ENCODE measurements around the gene MFNG.

MFNG gene

GRCh38 chr22:37511395-37512104, 25.4 kb upstream of the MFNG start:
- no peak for DNase-seq

DNA sequence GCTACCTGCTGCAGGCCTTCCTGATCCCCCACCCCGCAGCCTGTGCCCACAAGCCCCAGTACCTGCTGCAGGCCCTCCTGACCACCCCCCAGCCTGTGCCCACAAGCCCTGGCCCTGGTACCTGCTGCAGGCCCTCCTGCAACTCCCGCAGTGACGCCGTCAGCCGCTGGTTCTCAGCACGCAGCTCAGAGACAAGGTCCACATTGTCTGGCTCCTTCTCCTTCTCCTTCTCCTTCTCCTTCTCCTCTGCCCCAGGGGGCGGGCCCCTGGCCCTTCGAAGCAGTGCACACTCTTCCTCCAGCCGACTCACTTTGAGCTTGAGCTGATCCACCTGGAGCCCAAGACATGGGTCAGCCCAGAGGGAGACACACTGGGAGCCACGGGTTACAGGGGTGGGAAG, 23.9 kb upstream of the MFNG start:
- no peak for DNase-seq

GRCh38 chr22:37509059-37509860, 23.1 kb upstream of the MFNG start:
- DNase-seq = no peak

DNA sequence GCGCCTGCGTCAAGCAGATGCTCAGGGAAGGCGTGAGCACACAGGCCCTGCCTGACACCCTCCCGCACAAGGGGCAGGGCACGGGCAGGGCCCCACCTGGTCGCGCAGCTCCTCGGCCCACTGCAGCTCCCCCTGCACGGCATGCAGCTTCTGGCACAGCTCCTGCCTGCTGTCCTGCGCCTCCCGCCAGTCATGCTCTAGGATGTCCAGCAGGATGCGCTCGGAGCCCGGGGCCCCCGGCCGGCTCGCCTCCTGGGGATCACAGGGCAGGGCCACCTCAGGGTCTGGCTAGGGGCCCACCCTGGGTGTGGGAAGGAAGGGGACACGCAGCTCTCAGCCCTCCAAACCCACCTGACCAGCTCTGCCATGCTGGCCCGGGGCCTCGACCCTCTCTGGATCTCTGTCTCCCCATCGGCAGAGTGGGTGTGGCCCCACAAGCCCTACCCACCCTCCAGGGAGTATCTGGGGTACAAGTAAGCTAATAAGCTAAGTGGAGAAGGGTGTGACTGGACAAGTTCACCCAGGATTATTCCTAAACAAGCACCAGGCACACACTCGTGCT, 22.3 kb upstream of the MFNG start:
- no peak for DNase-seq

GRCh38 chr22:37507731-37508130, 21.5 kb upstream of the MFNG start:
- no peak for DNase-seq

- DNase-seq = no peak
These were observed 19.8 kb upstream of the MFNG start for GRCh38 chr22:37505989-37506388.

GRCh38 chr22:37505565-37505964, 19.4 kb upstream of the MFNG start:
- DNase-seq = no peak

GRCh38 chr22:37504964-37505363, 18.8 kb upstream of the MFNG start:
- DNase-seq = no peak

DNA sequence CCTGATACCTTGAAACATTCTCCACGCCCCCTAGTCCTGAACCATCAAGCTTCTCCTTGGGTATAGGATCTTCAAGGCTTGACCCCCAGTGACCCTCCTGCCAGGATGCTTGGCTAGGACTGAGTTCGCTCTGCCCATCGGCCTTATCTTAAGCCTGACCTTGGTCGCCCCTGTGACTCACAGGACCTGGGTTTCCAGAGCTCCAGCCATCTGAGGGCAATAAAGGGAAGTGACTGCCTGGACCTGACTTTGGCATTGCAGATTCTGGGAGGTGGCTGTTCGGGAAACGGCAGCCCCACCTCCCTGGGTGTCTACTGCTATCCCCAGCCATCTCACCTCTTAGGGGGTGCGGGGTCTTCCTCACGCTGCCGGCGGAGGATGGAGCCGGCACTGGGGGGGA, 17.7 kb upstream of the MFNG start:
- no peak for DNase-seq

- no peak for DNase-seq
These were observed 17.0 kb upstream of the MFNG start for GRCh38 chr22:37503183-37503683.

DNA sequence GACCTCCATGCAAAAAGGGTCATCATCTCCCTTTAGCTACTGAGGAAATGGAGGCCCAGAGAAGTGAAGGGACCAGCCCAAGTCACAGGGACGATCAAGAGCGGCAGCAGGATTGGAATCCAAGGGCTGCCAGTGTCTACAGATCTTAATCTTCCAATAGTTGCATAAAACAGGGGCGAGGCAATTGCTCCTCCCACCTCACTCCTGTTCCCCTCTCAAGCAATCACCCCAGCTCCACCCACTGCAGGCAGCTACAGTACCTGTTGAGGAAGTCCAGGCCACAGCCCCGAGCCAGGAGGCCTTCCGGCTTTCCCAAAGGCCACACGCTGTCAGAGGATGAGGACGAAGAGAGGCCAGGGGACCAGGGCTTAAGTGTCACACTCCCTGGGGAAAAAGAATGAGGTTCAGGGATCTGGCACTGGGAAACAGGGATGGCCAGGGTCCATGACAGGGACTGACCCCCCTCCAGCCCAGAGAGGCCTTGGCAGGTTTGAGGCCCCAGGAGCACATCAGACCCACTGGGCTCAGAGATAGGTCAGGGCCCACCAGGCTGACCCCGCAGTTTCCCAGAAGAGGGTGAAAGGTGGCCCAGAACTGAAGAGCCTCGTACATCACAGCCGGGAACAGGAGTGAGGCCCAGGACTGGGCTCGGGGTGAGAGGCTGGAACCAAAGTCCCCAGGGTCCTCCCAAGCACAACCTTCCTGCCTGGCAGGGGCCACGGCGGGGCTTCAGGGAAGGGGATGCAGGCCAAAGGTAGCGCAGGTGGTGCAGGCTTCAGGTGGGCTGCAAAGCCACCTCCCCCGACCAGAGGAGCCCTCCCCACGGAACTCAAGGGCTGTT, 16.4 kb upstream of the MFNG start:
- peak; percentile 11 for DNase-seq

DNA sequence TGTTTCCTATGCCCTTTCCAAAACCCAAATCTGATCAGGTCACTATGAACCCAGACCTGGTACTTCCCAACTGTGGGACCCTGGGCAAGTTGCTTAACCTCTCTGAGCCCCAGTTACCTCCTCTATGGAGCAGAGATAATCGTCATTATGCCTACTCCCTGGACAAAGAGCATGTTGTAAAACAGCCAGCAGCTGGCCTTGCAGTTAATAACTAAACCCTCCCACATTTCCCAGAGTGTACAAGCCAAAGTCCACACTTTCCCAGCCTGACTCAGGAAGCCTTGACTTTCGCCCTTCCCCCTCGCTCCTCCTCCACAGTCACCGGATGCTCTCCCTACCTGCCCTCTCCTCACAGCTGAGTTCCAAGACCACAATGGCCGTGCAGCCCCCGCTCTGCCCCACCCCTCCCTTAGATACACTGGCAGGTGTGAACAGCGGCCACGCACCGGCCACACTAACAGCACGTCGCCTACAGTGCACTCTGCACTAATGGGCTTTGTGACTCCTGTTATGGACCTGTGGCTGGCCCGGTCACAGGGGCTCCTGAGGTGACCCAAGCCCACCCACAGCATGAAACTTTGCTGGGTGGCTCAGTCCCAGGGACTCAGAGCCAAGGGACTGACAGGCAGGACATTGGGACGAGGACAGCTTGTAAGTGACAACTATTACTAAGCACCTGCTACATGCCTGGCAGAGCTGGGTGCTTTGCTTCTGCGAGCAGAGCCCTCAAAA, 15.6 kb upstream of the MFNG start:
- no peak for DNase-seq

GRCh38 chr22:37500745-37501609, 14.8 kb upstream of the MFNG start:
- DNase-seq = no peak

GRCh38 chr22:37499789-37500540, 13.8 kb upstream of the MFNG start:
- no peak for DNase-seq

DNA sequence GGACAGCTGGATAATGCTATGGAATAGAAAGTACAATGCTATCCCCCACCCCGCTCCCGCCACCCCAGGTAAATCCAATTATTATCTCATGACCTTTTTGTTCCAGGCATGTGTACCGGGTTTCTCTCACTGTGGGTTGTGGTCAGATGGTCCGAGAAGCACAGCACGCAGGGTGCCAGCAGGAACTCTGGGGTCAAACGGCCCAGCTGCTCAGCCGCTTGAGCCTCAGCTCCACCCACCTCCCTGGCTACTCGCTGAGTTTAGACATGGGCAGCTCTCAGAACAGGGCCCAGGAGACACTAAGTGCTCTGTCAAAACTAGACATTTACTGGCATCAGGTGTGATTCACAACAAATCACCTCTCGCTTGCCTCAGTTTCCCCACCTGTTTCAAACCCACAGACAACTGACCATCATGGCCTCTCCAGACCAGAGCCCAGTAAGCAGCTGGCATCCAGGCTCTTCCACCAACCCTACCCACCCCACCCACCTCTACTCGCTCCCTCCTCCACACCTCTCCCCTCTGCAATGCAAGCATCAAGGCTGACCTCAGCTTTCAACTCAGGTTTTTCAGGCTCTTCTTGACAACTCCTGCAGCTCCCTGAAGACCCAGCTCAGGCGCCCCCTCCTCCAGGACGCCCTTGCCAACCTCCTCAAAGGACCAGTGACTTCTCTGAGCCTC, 13.0 kb upstream of the MFNG start:
- DNase-seq = no peak

GRCh38 chr22:37498289-37498909, 12.2 kb upstream of the MFNG start:
- DNase-seq = peak; percentile 49

DNA sequence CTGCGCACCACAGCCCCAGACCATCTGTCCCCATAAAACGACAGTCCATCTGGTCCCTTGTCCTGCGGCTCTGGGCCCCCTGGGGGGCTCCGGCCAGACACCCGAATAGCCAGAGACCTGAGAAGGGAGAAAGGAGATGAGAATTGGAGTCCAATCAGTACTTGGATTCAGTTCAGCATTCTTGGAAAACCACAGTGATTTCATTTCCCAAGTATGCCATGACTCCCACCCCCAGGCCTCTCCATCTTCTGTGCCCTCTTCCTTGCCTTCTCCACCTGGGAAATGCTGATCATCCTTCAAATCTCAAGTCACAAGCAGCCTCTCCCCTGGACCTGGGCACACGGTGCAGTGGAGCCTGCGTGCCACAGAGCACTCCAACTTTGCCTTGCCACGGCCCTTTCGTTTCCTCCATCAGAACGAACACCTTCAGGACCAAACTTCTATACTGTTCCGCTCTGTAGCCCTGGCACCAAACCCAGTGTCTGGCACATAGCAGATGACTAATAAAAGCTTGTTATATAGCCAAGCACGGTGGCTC, 10.9 kb upstream of the MFNG start:
- no peak for DNase-seq

DNA sequence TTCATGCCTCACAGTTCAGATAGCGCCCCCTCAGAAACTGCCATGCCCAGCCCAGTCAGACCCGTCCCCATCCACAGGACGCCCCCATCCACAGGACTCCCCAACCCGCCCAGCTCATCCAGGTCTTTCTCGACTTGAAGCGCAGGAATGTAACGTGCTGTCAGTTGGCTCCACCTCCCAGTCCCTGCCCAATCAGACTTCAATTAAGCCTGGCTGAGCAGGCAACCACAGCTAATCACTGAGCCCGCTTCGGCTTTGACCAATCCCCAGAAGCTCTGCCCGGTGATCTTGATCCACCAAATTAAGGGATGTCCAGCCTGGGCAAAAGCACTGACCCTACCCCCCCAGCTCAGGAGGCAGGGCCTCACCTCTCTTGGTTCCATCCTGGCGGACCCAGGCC, 10.5 kb upstream of the MFNG start:
- DNase-seq = no peak

DNA sequence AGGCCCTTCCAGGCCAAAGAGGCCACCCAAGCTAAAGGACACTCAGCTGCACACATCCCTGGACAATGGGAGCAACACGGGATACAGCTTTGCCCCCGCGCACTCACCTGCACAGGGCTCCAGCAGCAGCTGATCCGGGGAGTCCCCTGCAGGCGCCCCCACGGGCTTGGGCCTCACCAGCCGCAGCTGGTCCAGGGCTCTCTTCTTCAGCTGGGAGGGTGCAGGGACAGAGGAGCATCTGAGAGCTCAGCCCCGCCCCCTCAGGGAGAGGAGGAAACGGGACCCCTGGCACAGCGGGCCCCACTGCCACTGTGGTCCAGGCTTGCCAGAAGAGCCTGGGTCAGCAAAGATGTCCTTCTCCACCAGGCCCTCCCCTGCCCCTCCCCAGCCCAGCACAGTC, 7.8 kb upstream of the MFNG start:
- DNase-seq = no peak

Data from hematopoietic multipotent progenitor cell treated with erythropoietin and hydrocortisone succinate and interleukin-3 and kit ligand, for 8 days (in vitro differentiated cells).